Measurements from ENCODE around the gene CCDC102B. TPM values are rescaled to one million over a fixed set of nuclear protein-coding genes. Genes with fewer than 3 reads are reported as not detected.

Gene CCDC102B
- total RNA-seq, 2 donors from 2014 or later = 4.9 to 5.0 TPM

DNA sequence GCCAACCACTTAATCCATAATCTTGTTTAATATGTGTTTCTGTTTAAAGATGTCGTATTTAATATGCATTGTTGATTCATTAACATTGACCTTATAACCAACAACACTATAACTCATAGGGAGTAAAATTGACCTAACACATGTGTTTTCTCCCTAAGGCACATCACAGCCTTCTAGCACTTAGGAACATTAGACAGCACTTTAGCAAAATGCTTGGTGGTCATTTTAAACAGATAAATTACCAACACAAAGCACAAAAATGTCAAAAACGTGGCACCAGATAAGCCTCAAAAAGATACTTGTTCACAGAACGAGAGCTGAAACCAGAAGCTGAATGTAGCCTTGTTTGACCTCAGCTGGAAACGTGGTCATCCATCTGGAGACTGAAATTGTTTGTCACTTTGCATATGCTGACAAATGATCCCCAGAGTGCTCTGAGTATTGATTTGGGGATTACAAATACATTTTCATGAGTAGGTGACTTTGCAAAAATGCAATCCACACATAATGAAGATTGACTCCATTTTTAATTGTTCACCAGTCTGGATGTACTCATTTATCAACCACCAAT, 139.2 kb downstream of the CCDC102B start:
- WGBS, 2 experiments (ENCODE audit: insufficient coverage in 1 of 2, insufficient read length in 1 of 2) = 71% methylated on average over 1 to 3 of the region's 4 CpGs
- Histone ChIP-seq H3K27me3 (ENCODE audit: control insufficient read depth, insufficient read depth, low read length, poor library complexity, severe bottlenecking) (no peaks in the 10 kb centered on the region), H3K27ac (ENCODE audit: low read depth, low read length) (no peak overlapping the region), H3K4me3 (ENCODE audit: low read length) (no peak overlapping the region), H3K4me1 (ENCODE audit: control insufficient read depth, insufficient read depth, low read length) (peaks cover 9% of the 10 kb centered on the region), H3K9ac (ENCODE audit: extremely low read depth, low read length, poor library complexity, severe bottlenecking) (no peak overlapping the region), H3K36me3 (ENCODE audit: control insufficient read depth, insufficient read depth, low read length) (no peaks in the 10 kb centered on the region), H3K9me3 (ENCODE audit: control insufficient read depth, low read length) (peaks cover 6% of the 10 kb centered on the region)
- Mint-ChIP-seq H3K27ac (no peak overlapping the region), H3K9me3 (no peaks in the 10 kb centered on the region), H3K27me3 (ENCODE audit: insufficient read depth) (no peaks in the 10 kb centered on the region), H3K36me3 (ENCODE audit: low read depth) (no peaks in the 10 kb centered on the region), H3K4me1 (peaks cover 21% of the 10 kb centered on the region), H3K4me3 (no peak overlapping the region)
- TF ChIP-seq, protein P1, sequence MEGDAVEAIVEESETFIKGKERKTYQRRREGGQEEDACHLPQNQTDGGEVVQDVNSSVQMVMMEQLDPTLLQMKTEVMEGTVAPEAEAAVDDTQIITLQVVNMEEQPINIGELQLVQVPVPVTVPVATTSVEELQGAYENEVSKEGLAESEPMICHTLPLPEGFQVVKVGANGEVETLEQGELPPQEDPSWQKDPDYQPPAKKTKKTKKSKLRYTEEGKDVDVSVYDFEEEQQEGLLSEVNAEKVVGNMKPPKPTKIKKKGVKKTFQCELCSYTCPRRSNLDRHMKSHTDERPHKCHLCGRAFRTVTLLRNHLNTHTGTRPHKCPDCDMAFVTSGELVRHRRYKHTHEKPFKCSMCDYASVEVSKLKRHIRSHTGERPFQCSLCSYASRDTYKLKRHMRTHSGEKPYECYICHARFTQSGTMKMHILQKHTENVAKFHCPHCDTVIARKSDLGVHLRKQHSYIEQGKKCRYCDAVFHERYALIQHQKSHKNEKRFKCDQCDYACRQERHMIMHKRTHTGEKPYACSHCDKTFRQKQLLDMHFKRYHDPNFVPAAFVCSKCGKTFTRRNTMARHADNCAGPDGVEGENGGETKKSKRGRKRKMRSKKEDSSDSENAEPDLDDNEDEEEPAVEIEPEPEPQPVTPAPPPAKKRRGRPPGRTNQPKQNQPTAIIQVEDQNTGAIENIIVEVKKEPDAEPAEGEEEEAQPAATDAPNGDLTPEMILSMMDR (conservative IDR thresholded peaks at IDR 0.05) = no peak
- no peak for DNase-seq

DNA sequence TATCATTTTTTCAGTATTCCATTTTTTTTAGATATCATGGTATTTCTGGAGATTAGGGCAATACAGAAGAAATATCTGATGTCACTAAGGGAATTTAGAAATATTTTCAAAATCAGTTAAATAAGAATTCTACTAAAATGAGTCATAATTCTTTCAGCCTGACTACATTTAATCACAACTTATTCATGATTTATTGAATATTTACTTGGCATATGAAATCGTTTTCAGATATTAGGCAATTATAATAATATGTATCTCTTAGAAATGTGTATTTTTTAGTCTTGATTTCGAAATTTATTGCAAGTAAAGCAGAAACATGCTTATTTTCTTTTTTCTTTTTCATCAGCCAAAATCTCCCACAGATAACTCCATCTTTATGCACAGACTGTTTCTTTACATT, 142.2 kb downstream of the CCDC102B start:
- Mint-ChIP-seq H3K36me3 (ENCODE audit: low read depth) (no peaks in the 10 kb centered on the region), H3K4me3 (no peak overlapping the region), H3K27ac (peak overlapping the region; percentile 39), H3K27me3 (ENCODE audit: insufficient read depth) (no peaks in the 10 kb centered on the region), H3K9me3 (no peaks in the 10 kb centered on the region), H3K4me1 (peaks cover 43% of the 10 kb centered on the region)
- no CpG with 5 or more reads among the region's 2 CpGs for WGBS, 2 experiments (ENCODE audit: insufficient coverage in 1 of 2, insufficient read length in 1 of 2)
- DNase-seq = no peak
- Histone ChIP-seq H3K27me3 (ENCODE audit: control insufficient read depth, insufficient read depth, low read length, poor library complexity, severe bottlenecking) (no peaks in the 10 kb centered on the region), H3K9ac (ENCODE audit: extremely low read depth, low read length, poor library complexity, severe bottlenecking) (no peak overlapping the region), H3K9me3 (ENCODE audit: control insufficient read depth, low read length) (peaks cover 6% of the 10 kb centered on the region), H3K36me3 (ENCODE audit: control insufficient read depth, insufficient read depth, low read length) (no peaks in the 10 kb centered on the region), H3K4me3 (ENCODE audit: low read length) (peak overlapping the region; percentile 47), H3K4me1 (ENCODE audit: control insufficient read depth, insufficient read depth, low read length) (peaks cover 15% of the 10 kb centered on the region), H3K27ac (ENCODE audit: low read depth, low read length) (no peak overlapping the region)
- TF ChIP-seq, protein P1 (conservative IDR thresholded peaks at IDR 0.05) = no peak

DNA sequence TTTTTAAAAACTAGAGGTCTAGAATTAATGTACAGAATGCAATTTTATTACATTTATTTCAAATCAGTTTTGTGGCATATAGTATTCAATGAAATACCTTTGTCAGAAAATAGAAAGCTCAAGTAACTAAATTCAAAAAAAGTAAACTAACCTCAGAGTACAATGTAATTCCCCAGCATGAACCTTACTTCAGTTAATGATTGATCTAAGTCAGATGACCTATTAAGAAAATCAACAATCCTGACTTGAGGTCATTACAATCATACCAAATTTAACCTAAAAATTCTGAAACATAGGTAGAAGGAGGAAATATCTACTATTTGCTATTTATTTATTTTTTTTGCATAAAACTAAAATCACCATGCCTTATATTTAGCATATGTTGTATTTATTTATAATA, 142.9 kb downstream of the CCDC102B start:
- Histone ChIP-seq H3K4me1 (ENCODE audit: control insufficient read depth, insufficient read depth, low read length) (peaks cover 18% of the 10 kb centered on the region), H3K9ac (ENCODE audit: extremely low read depth, low read length, poor library complexity, severe bottlenecking) (no peak overlapping the region), H3K27ac (ENCODE audit: low read depth, low read length) (no peak overlapping the region), H3K9me3 (ENCODE audit: control insufficient read depth, low read length) (peaks cover 6% of the 10 kb centered on the region), H3K27me3 (ENCODE audit: control insufficient read depth, insufficient read depth, low read length, poor library complexity, severe bottlenecking) (no peaks in the 10 kb centered on the region), H3K4me3 (ENCODE audit: low read length) (peak overlapping the region; percentile 47), H3K36me3 (ENCODE audit: control insufficient read depth, insufficient read depth, low read length) (no peaks in the 10 kb centered on the region)
- no peak overlapping the region for H3K4me3 Mint-ChIP-seq
- no peaks in the 10 kb centered on the region for H3K9me3 Mint-ChIP-seq
- H3K4me1 Mint-ChIP-seq = peaks cover 48% of the 10 kb centered on the region
- no peaks in the 10 kb centered on the region for H3K36me3 Mint-ChIP-seq (ENCODE audit: low read depth)
- TF ChIP-seq, protein P1 (conservative IDR thresholded peaks at IDR 0.05) = no peak
- H3K27me3 Mint-ChIP-seq (ENCODE audit: insufficient read depth) = no peaks in the 10 kb centered on the region
- H3K27ac Mint-ChIP-seq = no peak overlapping the region
- no peak for DNase-seq

Measured in endodermal cell (in vitro differentiated cells).